AG10803 (cell line): ENCODE data around the gene EPS8.

Experiments used
- DNase-seq: peaks from one replicate; pipeline ENCODE4 v3.0.0; 2010; ENCODE audit warnings: low read depth
- H3K4me3 ChIP-seq: 2 replicates; pipeline ENCODE4 v1.5.1; 2011; ENCODE audit warnings: mild to moderate bottlenecking, low read length, control low read depth
- TF ChIP-seq, protein P1 (sequence below): conservative IDR thresholded peaks from 2 replicates; pipeline ENCODE4 v1.5.1; 2011; ENCODE audit warnings: mild to moderate bottlenecking, low read length, control low read depth, inconsistent platforms

EPS8 gene

DNA sequence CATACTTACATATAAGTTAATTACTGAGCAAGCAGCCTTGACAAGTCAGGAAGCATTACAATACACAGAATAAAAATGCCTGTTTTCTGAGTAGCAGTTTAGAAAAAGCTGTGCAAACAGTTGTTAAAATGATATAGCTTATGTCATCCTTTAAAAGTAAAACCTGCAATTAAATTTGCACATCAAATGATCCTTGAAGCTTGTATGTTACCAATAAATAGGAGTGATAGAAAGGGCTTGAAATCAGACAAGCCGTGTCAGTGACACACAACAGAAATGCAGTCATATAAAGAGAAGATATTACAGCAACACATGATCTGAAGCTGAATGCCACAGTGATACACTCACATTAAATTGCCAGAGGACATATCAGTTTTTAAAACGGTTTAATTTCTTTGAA, 70.0 kb downstream of the EPS8 start:
- no peak for DNase-seq
- no peak overlapping the region for H3K4me3 ChIP-seq
- TF ChIP-seq, protein P1, sequence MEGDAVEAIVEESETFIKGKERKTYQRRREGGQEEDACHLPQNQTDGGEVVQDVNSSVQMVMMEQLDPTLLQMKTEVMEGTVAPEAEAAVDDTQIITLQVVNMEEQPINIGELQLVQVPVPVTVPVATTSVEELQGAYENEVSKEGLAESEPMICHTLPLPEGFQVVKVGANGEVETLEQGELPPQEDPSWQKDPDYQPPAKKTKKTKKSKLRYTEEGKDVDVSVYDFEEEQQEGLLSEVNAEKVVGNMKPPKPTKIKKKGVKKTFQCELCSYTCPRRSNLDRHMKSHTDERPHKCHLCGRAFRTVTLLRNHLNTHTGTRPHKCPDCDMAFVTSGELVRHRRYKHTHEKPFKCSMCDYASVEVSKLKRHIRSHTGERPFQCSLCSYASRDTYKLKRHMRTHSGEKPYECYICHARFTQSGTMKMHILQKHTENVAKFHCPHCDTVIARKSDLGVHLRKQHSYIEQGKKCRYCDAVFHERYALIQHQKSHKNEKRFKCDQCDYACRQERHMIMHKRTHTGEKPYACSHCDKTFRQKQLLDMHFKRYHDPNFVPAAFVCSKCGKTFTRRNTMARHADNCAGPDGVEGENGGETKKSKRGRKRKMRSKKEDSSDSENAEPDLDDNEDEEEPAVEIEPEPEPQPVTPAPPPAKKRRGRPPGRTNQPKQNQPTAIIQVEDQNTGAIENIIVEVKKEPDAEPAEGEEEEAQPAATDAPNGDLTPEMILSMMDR, result no peak

DNA sequence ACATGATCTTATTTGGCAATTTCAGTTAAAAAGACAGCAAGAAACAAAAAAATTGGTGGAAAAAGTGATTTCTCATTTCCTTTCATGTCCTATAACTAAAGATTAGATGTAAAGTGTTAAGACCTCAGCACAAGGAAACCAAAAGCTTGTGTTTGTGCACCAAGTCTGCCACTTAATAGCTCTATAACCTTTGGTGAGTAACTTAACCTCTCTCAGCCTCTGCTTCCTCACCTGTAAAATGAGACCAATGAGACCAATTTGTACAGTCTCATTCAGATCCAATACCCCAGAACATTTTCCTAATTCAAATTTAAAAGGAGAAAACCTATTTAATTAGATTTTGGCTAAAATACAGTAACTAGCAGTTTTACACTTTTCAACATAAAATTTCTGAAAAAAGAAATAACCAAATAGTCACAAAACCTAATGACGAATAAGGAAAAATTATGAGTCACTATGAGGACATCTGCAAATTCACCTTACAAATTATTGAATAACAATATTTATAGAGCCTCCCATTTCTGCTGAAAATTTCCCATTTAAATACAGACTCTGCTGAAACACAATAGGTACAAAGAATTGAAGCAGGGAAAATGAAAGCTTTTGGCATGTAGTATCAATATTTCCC, 71.1 kb downstream of the EPS8 start:
- DNase-seq, result no peak
- TF ChIP-seq, protein P1, result no peak

GRCh38 chr12:15716581-15716980, 72.6 kb downstream of the EPS8 start:
- TF ChIP-seq, protein P1, result no peak
- no peak overlapping the region for H3K4me3 ChIP-seq
- no peak for DNase-seq

More for the DNA sequence above, 71.1 kb downstream of the EPS8 start:
- H3K4me3 ChIP-seq, result no peak overlapping the region

- DNase-seq, result no peak
- TF ChIP-seq, protein P1, result no peak
- H3K4me3 ChIP-seq, result no peak overlapping the region
These were observed 74.9 kb downstream of the EPS8 start for GRCh38 chr12:15714256-15714655.

- DNase-seq, result no peak
- TF ChIP-seq, protein P1, result no peak
- no peak overlapping the region for H3K4me3 ChIP-seq
These were observed 76.1 kb downstream of the EPS8 start for GRCh38 chr12:15712823-15713660.

GRCh38 chr12:15712160-15712559, 77.0 kb downstream of the EPS8 start:
- H3K4me3 ChIP-seq, result no peak overlapping the region
- TF ChIP-seq, protein P1, result no peak

More at GRCh38 chr12:15712160-15712559, 77.0 kb downstream of the EPS8 start:
- no peak for DNase-seq
